Stomach (tissue), 4 donors: ENCODE results near the gene STK33.

Experiments used
- POLR2A ChIP-seq, 4 donors: fragments of 450-650 bp; IDR thresholded peaks; one replicate each; pipeline ENCODE4 v1.6.1; 2016; ENCODE audit warnings: antibody characterized with exemption in 4 of 4, control low read depth in 2 of 4, mild to moderate bottlenecking in 1 of 4, moderate library complexity in 1 of 4
- POLR2AphosphoS5 ChIP-seq, 3 donors: sonication (generic); formaldehyde crosslinking; IDR thresholded peaks; one replicate each; pipeline ENCODE4 v1.6.1; 2016; ENCODE audit warnings: antibody characterized with exemption in 3 of 3
- TF ChIP-seq, protein P1 (sequence below), 7 experiments: fragments of 450-650 bp in 4 of 7; fragments of 200-600 bp in 3 of 7; sonication (generic) in 3 of 7; IDR thresholded peaks; one replicate each; pipeline ENCODE4 v1.5.1; 2016 to 2019; ENCODE audit warnings: antibody characterized with exemption in 7 of 7, control low read depth in 2 of 7, mild to moderate bottlenecking in 1 of 7

- TF ChIP-seq POLR2A (IDR thresholded peaks at IDR 0.05) (no peak), POLR2AphosphoS5 (IDR thresholded peaks at IDR 0.05) (no peak)
- TF ChIP-seq, protein P1, sequence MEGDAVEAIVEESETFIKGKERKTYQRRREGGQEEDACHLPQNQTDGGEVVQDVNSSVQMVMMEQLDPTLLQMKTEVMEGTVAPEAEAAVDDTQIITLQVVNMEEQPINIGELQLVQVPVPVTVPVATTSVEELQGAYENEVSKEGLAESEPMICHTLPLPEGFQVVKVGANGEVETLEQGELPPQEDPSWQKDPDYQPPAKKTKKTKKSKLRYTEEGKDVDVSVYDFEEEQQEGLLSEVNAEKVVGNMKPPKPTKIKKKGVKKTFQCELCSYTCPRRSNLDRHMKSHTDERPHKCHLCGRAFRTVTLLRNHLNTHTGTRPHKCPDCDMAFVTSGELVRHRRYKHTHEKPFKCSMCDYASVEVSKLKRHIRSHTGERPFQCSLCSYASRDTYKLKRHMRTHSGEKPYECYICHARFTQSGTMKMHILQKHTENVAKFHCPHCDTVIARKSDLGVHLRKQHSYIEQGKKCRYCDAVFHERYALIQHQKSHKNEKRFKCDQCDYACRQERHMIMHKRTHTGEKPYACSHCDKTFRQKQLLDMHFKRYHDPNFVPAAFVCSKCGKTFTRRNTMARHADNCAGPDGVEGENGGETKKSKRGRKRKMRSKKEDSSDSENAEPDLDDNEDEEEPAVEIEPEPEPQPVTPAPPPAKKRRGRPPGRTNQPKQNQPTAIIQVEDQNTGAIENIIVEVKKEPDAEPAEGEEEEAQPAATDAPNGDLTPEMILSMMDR (IDR thresholded peaks at IDR 0.05) = no peak
Observed at GRCh38 chr11:8587915-8588314, 6.1 kb downstream of the STK33 start.
